Activated CD8-positive, alpha-beta T cell treated with anti-CD3 and anti-CD28 coated beads for 36 hours (primary cell): ENCODE results near the gene NETO2. TPM values are rescaled to one million over a fixed set of nuclear protein-coding genes. Genes with fewer than 3 reads are reported as not detected.

Experiments
- ATAC-seq: fragments of 200-7000 bp; cut with Tn5 transposase; one replicate; pipeline ENCODE4 v1.10.0; 2021; ENCODE audit warnings: mild to moderate bottlenecking, moderate library complexity
- CTCF ChIA-PET: fragments of 350-600 bp; sonication (Branson Sonifier 250); formaldehyde crosslinking; loops from one replicate; lab custom pipeline; 2021; ENCODE audit warnings: antibody characterized with exemption; lab: Charles Lee
- POLR2A ChIA-PET: fragments of 350-600 bp; sonication (Branson Sonifier 250); formaldehyde crosslinking; loops from one replicate; lab custom pipeline; 2021; ENCODE audit warnings: antibody characterized with exemption; lab: Charles Lee
- DNase-seq: peaks from one replicate; pipeline ENCODE4 v3.0.0-alpha.2; 2020
- H3K27ac Mint-ChIP-seq: one replicate; pipeline ENCODE4 v1.8.0; 2021; ENCODE audit warnings: mild to moderate bottlenecking, mixed read lengths
- H3K27me3 Mint-ChIP-seq: one replicate; pipeline ENCODE4 v1.8.0; 2021; ENCODE audit warnings: mixed read lengths
- H3K36me3 Mint-ChIP-seq: one replicate; pipeline ENCODE4 v1.8.0; 2021; ENCODE audit warnings: low read depth, mixed read lengths
- H3K4me1 Mint-ChIP-seq: one replicate; pipeline ENCODE4 v1.8.0; 2021; ENCODE audit warnings: low read depth, mixed read lengths
- H3K4me3 Mint-ChIP-seq: one replicate; pipeline ENCODE4 v1.8.0; 2021; ENCODE audit warnings: mild to moderate bottlenecking, moderate library complexity, mixed read lengths
- H3K9me3 Mint-ChIP-seq: one replicate; pipeline ENCODE4 v1.8.0; 2021; ENCODE audit warnings: mixed read lengths
- intact Hi-C: fragments of 100-400 bp; cut with micrococcal nuclease; formaldehyde crosslinking; loops from one replicate; pipeline ENCODE4 v1.10.0; 2022
- total RNA-seq, 2 experiments: library from RNA; stranded (reverse); gene quantifications; one replicate each; pipeline ENCODE4 v1.2.3, GENCODE V29; 2021
- TF ChIP-seq, protein P1 (sequence below): fragments of 200-600 bp; IDR thresholded peaks from one replicate; pipeline ENCODE4 v1.8.0; 2022; ENCODE audit warnings: antibody characterized with exemption, mild to moderate bottlenecking

Gene NETO2
- total RNA-seq, 2 experiments from 2014 or later, result 2.8 to 3.1 TPM

DNA sequence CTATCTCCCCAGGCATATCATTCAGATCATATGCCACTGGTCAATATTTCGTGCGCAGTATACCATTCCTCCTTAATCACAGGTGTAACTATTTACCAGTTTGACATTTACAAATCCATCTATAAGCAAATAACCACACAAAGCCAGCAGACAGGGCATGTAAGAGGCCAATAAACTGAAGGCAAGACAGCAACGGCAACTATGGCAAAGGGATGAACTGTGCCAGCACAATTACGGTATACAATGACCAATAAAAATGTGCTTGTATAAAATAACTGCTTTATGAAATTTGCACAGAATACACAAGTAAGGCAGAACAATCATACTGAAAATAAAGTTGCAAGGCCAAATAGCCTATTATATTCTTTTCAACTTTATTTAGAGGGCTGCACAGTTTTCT lies 9.2 kb downstream of the NETO2 start:
- CTCF ChIA-PET, result no interaction called here

GRCh38 chr16:47132308-47132707 lies 11.4 kb downstream of the NETO2 start:
- Mint-ChIP-seq H3K9me3 (no peaks in the 10 kb centered on the region), H3K4me3 (no peak overlapping the region), H3K36me3 (no peaks in the 10 kb centered on the region), H3K27ac (no peak overlapping the region), H3K27me3 (peaks cover 7% of the 10 kb centered on the region), H3K4me1 (peaks cover 5% of the 10 kb centered on the region)
- POLR2A ChIA-PET, result no interaction called here
- intact Hi-C loops, result no loop called here
- ATAC-seq, result no peak
- TF ChIP-seq, protein P1, sequence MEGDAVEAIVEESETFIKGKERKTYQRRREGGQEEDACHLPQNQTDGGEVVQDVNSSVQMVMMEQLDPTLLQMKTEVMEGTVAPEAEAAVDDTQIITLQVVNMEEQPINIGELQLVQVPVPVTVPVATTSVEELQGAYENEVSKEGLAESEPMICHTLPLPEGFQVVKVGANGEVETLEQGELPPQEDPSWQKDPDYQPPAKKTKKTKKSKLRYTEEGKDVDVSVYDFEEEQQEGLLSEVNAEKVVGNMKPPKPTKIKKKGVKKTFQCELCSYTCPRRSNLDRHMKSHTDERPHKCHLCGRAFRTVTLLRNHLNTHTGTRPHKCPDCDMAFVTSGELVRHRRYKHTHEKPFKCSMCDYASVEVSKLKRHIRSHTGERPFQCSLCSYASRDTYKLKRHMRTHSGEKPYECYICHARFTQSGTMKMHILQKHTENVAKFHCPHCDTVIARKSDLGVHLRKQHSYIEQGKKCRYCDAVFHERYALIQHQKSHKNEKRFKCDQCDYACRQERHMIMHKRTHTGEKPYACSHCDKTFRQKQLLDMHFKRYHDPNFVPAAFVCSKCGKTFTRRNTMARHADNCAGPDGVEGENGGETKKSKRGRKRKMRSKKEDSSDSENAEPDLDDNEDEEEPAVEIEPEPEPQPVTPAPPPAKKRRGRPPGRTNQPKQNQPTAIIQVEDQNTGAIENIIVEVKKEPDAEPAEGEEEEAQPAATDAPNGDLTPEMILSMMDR, result no peak
- no peak for DNase-seq
- CTCF ChIA-PET, result interaction anchor here (1.7 kb wide), 1 partner anchor 9 kb away, joined by 10 read pairs; no protein-coding TSS in a partner anchor

More for the DNA sequence above, 9.2 kb downstream of the NETO2 start:
- Mint-ChIP-seq H3K9me3 (no peaks in the 10 kb centered on the region), H3K27me3 (peaks cover 3% of the 10 kb centered on the region), H3K4me1 (peaks cover 10% of the 10 kb centered on the region), H3K27ac (no peak overlapping the region), H3K36me3 (no peaks in the 10 kb centered on the region), H3K4me3 (no peak overlapping the region)
- POLR2A ChIA-PET, result interaction anchor here (0.6 kb wide), 1 partner anchor 198 kb away, joined by 4 read pairs; no protein-coding TSS in a partner anchor
- TF ChIP-seq, protein P1, result no peak
- no peak for ATAC-seq
- intact Hi-C loops, result no loop called here
- DNase-seq, result no peak

DNA sequence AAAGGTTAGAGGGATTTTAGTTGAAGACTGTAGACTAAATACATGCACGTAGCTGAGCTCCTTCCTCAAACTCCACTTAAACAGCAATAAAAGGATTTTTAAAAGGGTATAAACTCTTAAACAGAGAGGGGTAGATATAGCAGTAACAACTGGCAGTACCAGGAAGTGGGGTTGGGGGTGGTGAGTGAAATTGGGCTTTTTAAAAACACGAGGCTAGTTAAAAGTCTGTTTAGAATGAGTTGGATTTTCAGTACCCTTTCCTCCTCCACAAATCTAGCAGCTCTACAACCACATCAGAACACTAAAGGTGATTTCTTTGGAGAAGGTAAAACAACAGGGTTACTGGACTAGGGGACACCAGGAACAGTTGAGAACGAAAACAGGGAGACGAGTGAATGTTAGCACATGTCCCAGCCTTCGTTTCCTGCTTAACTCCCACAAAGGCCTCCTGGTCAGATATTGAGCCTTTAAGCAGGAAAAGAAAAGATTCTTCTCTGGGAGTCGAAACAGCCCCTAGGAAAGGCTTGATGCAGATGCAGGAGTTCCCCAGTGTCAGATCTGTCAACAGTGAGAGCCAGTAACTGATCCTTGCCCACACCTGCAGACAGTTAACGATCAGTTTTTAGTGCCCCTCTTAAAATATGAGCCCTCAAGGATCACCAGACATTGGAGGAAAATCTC lies 13.8 kb downstream of the NETO2 start:
- H3K27ac Mint-ChIP-seq, result no peak overlapping the region
- peaks cover 5% of the 10 kb centered on the region for H3K4me1 Mint-ChIP-seq
- ChIA-PET POLR2A (no interaction called here), CTCF (interaction anchor here (3.0 kb wide), 1 partner anchor 12 kb away, joined by 11 read pairs; no protein-coding TSS in a partner anchor)
- intact Hi-C loops, result no loop called here
- TF ChIP-seq, protein P1, result no peak
- DNase-seq (no peak), ATAC-seq (no peak)
- H3K27me3 Mint-ChIP-seq, result peaks cover 12% of the 10 kb centered on the region
- H3K36me3 Mint-ChIP-seq, result peaks cover 5% of the 10 kb centered on the region
- no peak overlapping the region for H3K4me3 Mint-ChIP-seq
- no peaks in the 10 kb centered on the region for H3K9me3 Mint-ChIP-seq

DNA sequence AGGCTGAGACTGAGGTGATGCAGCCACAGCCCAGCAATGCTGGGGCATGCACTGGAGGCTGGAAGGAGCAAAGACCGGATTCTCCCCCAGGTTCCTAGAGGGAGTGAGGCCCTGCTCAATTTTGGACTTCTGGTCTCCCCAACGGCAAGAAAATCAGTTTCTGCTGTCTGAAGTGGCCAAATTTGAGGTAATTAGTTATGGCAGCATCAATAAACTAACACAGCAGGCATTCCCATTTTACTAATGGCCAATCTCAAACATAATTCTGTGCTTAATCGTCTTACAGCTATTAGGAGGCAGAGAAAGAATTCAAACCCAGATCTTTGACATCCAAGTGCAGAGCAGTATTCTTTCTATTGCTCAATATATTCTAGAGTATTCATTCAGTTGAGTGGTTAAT lies 16.2 kb downstream of the NETO2 start:
- Mint-ChIP-seq H3K4me1 (peaks cover 5% of the 10 kb centered on the region), H3K9me3 (no peaks in the 10 kb centered on the region), H3K4me3 (no peak overlapping the region), H3K36me3 (peaks cover 5% of the 10 kb centered on the region), H3K27ac (no peak overlapping the region), H3K27me3 (peaks cover 12% of the 10 kb centered on the region)
- TF ChIP-seq, protein P1, result no peak
- ChIA-PET POLR2A (no interaction called here), CTCF (interaction anchor here (1.3 to 3.0 kb wide), 2 partner anchors 14 to 16 kb away, joined by 3 to 11 read pairs; partner anchors contain the start of gene NETO2)
- ATAC-seq, result no peak
- DNase-seq, result no peak
- intact Hi-C loops, result no loop called here

DNA sequence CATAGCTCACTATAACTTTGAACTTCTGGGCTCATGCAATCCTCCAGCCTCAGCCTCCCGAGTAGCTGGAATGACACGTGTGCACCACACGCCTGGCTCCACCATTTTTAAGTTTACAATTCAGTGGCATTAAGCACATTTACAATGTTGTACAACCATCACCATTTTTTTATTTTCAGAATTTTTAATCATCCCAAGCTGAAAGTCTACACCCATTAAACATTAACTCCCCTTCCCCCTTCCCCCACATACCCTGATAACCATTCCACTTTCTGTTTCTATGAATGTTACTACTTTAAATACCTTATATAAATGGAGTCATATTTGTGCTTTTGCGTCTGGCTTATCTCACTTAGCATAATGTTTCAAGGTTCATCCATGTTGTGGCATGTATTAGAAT lies 18.0 kb downstream of the NETO2 start:
- ChIA-PET CTCF (interaction anchor here (0.7 to 3.7 kb wide), 3 partner anchors 16 to 88 kb away, joined by 3 to 13 read pairs (median 5); no protein-coding TSS in a partner anchor), POLR2A (no interaction called here)
- H3K36me3 Mint-ChIP-seq, result peaks cover 8% of the 10 kb centered on the region
- TF ChIP-seq, protein P1, result no peak
- H3K4me3 Mint-ChIP-seq, result no peak overlapping the region
- no peaks in the 10 kb centered on the region for H3K9me3 Mint-ChIP-seq
- H3K27ac Mint-ChIP-seq, result no peak overlapping the region
- peaks cover 4% of the 10 kb centered on the region for H3K4me1 Mint-ChIP-seq
- H3K27me3 Mint-ChIP-seq, result peaks cover 12% of the 10 kb centered on the region
- intact Hi-C loops, result no loop called here
- DNase-seq (no peak), ATAC-seq (no peak)
